Gastroesophageal sphincter (tissue), 3 donors: Measurements from ENCODE around the gene CCT8.

Experiments used
- EP300 ChIP-seq: sonication (generic); formaldehyde crosslinking; IDR thresholded peaks from one replicate; pipeline ENCODE4 v1.6.1; 2017; ENCODE audit warnings: antibody characterized with exemption, mild to moderate bottlenecking
- TF ChIP-seq, protein P1 (sequence below), 4 experiments: fragments of 200-600 bp in 2 of 4; fragments of 450-650 bp in 2 of 4; sonication (generic) in 1 of 4; IDR thresholded peaks; one replicate each; pipeline ENCODE4 v1.5.1; 2017 to 2019; ENCODE audit warnings: antibody characterized with exemption in 4 of 4, mild to moderate bottlenecking in 2 of 4, moderate library complexity in 2 of 4

DNA sequence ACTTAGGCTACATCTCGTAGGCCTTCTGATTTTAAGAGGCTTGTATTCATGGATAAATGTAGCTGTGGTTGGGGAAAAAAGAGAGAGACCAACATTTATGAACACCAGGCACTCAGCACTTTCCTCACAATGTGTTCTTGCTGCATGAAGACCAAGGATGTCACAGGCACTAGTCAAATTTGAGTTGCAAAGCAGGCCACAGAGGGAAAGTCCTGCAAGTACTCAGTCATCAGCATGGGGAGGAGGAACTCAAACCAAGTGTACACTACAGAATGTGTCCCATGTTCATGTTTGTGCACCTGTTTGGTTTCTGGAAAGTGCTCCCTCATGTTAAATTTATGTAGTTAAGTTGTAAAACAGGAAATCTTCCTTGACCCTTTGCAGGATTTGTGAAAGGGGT is 48.3 kb upstream of the CCT8 start:
- TF ChIP-seq, protein P1, sequence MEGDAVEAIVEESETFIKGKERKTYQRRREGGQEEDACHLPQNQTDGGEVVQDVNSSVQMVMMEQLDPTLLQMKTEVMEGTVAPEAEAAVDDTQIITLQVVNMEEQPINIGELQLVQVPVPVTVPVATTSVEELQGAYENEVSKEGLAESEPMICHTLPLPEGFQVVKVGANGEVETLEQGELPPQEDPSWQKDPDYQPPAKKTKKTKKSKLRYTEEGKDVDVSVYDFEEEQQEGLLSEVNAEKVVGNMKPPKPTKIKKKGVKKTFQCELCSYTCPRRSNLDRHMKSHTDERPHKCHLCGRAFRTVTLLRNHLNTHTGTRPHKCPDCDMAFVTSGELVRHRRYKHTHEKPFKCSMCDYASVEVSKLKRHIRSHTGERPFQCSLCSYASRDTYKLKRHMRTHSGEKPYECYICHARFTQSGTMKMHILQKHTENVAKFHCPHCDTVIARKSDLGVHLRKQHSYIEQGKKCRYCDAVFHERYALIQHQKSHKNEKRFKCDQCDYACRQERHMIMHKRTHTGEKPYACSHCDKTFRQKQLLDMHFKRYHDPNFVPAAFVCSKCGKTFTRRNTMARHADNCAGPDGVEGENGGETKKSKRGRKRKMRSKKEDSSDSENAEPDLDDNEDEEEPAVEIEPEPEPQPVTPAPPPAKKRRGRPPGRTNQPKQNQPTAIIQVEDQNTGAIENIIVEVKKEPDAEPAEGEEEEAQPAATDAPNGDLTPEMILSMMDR (IDR thresholded peaks at IDR 0.05), result no peak
- no peak for TF ChIP-seq EP300
